OCI-LY7 (cell line): ENCODE results near the gene SEMA4D.

Experiments used
- EZH2phosphoT487 ChIP-seq: fragments of 200-600 bp; sonication (generic); IDR thresholded peaks from 2 replicates; pipeline ENCODE4 v1.6.1; 2018; ENCODE audit warnings: low read depth, borderline replicate concordance, mild to moderate bottlenecking, mixed run types, antibody characterized with exemption, low read length, moderate library complexity, mixed read lengths
- TF ChIP-seq, protein P1 (sequence below): fragments of 200-600 bp; sonication (generic); conservative IDR thresholded peaks from 2 replicates; pipeline ENCODE4 v1.5.1; 2014; ENCODE audit warnings: mild to moderate bottlenecking, antibody characterized with exemption, low read length, moderate library complexity, mixed read lengths

DNA sequence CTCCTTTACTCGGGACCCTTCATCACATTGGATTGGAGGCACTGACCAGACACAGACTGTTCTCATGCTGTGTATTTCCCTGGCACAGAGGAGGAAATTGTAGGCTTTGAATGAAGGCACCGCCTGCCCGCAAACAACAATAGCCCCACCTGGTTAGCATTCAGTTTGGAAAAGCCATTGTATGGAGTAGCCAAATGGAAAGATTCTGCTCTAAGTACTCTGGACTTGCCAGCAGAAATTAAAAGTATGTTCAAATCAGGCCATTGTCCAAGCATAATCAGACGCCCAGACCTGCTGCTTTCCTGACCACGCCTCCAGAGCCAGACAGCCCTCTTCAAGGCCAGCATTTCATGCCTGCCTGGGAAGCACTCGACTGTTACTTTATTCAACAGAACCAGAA is 8.0 kb upstream of the SEMA4D start:
- TF ChIP-seq, protein P1, sequence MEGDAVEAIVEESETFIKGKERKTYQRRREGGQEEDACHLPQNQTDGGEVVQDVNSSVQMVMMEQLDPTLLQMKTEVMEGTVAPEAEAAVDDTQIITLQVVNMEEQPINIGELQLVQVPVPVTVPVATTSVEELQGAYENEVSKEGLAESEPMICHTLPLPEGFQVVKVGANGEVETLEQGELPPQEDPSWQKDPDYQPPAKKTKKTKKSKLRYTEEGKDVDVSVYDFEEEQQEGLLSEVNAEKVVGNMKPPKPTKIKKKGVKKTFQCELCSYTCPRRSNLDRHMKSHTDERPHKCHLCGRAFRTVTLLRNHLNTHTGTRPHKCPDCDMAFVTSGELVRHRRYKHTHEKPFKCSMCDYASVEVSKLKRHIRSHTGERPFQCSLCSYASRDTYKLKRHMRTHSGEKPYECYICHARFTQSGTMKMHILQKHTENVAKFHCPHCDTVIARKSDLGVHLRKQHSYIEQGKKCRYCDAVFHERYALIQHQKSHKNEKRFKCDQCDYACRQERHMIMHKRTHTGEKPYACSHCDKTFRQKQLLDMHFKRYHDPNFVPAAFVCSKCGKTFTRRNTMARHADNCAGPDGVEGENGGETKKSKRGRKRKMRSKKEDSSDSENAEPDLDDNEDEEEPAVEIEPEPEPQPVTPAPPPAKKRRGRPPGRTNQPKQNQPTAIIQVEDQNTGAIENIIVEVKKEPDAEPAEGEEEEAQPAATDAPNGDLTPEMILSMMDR: no peak
- TF ChIP-seq EZH2phosphoT487: no peak
